ENCODE measurements around the gene HOXA3.
A peak's percentile ranks its signal among the peaks of the same experiment; 100 is the strongest.

Gene HOXA3

GRCh38 chr7:27151931-27152815 is at the start of gene HOXA3:
HOXA3 (minus strand) TSS chr7:27152583; CDS start chr7:27110640, 41,943 bp downstream.
- DNase-seq = peak in 1 of 2 experiments; percentile 11

DNA sequence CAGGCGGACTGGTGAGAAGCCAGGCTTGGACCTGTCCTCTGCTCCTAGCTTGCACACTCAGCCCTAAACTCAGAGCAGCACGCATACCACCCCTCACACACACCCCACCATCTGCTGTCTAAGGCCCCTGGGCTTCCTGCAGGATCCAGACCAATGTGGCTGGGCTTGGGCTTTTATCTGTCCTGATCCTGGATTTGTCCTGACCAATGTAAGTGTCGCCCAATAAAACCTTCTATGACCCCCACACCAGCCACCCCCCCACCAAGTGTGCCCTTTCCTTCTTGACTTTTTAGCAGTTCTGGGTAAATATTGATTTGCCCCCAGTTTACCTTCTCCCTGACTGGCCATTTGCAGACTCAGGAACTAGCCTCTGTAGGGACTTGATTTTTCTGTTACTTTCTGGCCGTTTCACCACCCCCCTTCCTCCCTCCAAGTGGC is 49.2 kb upstream of the HOXA3 start:
- no peak for DNase-seq

- DNase-seq = no peak
Measured at GRCh38 chr7:27200761-27201579, 48.6 kb upstream of the HOXA3 start.

DNA sequence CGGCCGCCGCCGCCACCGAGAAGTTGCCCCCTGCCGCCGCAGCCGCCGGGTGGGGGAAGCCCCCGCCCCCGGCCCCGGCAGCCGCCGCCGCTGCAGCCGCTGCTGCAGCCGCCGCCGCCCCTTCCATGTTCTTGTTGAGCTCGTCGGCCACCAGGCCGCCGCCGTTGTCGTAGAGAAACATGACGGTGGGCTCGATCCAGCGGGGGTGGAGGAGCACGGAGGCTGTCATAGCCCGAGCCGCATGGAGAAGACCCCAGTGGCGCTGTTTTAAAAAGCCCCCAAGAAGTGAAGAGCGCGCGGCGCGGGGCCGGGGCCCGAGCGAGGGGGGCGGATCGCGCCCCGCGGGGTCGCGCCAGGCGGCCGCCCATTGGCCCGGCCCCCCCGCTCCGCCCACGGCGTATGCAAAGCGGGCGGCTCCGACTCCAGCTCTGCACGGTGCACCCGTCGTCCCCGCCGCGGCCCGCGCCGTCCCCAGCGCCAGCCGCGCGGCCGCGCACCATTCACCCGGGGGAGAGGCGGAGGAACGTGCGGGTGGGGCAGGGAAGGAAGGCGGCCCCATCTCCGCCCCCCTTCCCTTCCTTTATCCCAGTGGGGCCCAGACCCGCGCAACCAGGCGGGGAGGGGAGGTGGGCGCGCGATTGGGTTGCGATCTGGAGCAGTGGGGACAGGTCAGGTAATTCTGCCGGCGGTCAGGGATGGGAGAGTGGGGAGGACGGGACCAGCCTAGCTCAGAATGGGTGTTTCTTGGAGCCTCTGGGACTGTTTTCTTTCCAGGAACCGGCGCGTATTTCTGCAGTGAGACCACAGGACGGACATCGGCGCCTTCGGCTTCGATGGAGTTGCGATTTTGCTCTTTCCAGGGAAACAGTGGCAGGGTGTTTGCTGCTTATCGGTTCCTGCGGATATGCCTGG is 47.7 kb upstream of the HOXA3 start, which contains the start of gene HOXA13:
Gene HOXA13 (minus strand): TSS at position 243 of the 912 bp plus-strand sequence. CDS start 14 bp downstream, at position 229.
- DNase-seq = no peak

GRCh38 chr7:27198871-27199801 is 46.8 kb upstream of the HOXA3 start:
- DNase-seq = no peak

DNA sequence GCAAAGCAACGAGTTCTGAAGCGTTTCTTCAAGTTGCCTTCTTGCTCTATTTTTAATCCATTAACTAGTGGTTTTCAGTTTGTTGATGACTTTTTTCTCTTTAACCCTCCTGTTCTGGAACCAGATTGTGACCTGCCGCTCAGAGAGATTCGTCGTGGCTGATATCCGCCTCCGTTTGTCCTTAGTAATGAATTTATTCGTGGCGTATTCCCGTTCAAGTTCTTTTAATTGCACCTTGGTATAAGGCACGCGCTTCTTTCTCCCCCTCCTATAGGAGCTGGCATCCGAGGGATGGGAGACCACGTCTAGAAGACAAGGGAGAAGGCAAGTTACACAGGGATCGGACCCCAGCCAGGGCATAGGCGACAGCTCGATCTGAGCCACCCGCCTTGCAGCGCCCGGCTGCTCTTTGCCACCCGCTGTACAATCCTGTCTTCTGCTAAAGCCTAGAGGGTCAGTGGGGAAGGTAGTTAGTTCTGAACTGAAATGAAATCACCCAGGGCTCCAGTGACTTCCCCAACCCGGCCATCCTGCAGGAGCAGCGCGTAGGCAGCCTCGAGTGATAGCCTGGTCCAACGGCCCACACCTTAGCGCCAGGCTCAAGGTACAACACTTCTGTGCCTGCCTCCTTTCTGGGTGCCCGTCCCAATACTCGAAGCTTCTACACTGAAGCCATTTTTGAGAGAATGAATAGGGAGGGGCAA is 45.9 kb upstream of the HOXA3 start:
- DNase-seq = no peak

DNA sequence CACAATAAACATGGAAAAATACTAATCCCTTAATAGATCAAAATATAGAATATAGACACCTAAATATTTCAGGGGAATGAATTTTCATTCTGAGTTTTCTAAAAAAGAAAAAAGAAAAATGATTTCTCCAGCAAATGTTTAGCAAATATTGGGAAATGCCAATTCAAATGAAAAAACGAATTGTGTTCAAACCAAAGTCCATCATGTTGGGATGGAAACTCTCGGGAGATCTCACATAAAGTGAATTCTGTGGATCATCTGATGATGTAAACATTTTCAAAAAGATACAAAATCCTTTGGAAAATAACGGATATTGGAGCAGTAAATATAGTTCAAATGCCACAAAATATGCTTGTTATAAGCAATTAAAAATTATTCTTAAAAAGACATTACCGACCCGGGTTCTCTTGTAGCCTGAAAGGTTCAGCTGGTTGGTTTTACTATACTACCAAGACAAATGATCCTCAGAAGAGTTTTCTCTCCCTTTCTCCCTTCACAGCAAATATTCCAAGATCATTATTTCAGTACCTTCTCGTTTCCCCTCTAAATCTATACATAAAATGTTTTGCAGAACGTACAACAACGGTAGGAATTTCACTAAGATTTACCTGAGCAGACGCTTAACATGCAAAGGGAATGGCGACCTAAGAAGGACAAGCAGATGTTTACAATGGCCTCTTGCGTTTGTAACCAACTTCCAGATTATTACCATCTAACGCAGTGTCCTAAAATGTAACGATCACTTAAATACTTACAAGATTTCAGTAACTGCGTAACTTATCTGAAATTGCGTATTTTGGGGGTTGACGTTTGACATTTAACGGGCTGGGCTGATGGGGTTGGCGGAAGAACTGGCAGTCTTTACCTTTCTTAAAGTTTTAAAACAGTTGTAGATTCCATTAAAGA is 45.0 kb upstream of the HOXA3 start:
- DNase-seq = no peak

- DNase-seq = peak; percentile 91
Measured at GRCh38 chr7:27196287-27196767, 43.9 kb upstream of the HOXA3 start.

- no peak for DNase-seq
Measured at GRCh38 chr7:27194686-27195379, 42.5 kb upstream of the HOXA3 start.

DNA sequence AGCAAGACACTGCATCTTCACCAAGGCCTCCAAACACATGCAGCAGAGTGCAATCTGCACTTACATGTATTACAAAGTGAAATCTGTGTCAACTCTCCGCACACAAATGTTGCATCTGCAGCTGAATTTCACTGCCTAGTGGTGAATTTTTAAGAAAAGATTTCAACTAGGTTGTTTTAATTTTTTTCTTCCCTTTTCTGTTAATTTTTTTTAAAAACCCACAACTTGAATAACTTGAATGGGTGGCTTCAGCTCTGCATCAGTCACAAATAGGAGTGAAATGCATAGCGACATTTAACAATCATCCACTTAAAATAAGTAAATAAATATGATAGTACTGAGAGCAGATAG is 41.6 kb upstream of the HOXA3 start:
- DNase-seq = no peak

DNA sequence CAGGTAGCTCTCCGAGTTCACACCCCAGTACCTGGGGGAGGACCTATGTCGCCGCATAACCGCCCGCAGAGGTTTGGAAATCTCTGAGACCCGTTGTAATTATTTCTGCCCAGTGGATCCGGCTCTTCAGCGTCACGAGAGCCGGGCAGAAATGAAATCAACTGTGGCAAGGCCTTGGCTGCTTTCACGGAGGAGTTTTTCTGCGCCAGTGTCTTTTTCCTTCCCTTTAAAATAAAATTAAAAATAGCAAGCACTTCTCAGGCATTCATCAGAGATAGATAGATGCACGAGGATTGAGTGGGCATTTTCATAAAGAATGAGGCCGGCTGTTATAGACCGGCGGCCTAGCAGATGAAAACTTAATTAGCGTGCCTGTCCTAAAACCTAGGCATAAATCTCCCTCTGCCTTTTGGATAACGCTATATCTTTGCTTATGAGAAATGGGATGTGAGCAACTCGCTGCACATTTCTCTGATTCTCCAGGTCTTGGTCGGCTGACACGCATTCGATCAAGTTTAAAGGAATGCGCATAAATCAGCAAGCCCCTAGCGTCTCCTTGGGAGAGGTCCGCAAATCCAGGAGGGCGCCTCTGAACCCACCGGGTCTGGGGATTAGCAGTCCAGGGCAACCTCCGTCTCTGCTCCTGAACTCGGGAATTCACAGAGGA is 41.1 kb upstream of the HOXA3 start:
- DNase-seq = no peak

GRCh38 chr7:27192546-27193334 is 40.4 kb upstream of the HOXA3 start:
- DNase-seq = no peak

DNA sequence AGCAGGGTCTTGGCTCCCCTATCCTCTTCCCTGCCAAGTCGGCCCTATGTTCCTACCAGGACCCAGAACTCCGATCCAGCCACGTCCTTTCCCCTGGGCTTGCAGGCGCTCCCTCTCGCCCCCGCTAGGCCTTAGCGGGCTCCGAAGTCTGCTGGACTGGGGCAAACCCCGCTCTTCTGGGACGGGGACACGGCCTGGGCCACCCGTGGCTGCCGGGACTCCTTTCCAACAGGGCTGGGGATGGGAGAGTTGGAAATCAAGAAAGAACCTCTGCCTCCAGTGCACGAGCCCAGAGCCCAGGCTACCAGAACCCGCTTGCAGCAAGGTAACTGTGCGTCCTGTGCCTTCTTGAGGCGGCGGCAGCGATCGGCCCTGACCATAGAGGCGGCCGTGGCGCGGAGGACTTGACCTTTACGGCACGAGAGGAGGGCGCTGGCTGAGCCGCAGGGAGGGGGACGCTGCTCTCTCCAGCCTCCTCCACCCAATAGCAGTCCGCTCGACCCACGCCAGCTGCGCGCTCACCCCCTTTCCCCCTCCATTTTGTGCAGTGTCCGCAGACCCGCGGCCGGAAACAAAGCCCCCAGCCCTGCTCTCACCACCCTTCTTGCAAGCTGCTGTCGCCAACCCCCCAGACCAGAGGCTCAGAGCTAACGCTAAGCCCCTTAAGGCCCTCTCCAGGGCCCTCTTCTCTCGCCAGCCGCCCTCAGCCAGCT is 39.6 kb upstream of the HOXA3 start:
- DNase-seq = no peak

- DNase-seq = no peak
Measured at GRCh38 chr7:27191161-27191731, 38.9 kb upstream of the HOXA3 start.

GRCh38 chr7:27189997-27190748 is 37.8 kb upstream of the HOXA3 start:
- DNase-seq = no peak
